RWPE1 (cell line): Measurements from ENCODE around the gene PTPRC.

Experiments
- CTCF ChIA-PET: fragments of 350-600 bp; sonication (Branson Sonifier 250); formaldehyde crosslinking; extraction: SDS; loops from one replicate; lab custom pipeline; 2021; lab: Yijun Ruan, JAX
- POLR2A ChIA-PET: fragments of 400-600 bp; formaldehyde crosslinking; extraction: SDS; loops from one replicate; lab custom pipeline; 2020; ENCODE audit warnings: antibody characterized with exemption; ENCODE audit not compliant: low non-redundant PET; lab: Yijun Ruan, JAX
- DNase-seq: peaks from one replicate; pipeline ENCODE4 v3.0.0; 2012; ENCODE audit warnings: low spot score
- H3K27ac ChIP-seq: fragments of 450-650 bp; 2 replicates; pipeline ENCODE4 v1.5.1; 2017
- CTCF ChIP-seq: fragments of 450-650 bp; conservative IDR thresholded peaks from 2 replicates; pipeline ENCODE4 v1.5.1; 2017; ENCODE audit warnings: low read depth, mild to moderate bottlenecking

PTPRC gene

GRCh38 chr1:198638894-198639635 lies at the start of gene PTPRC:
PTPRC (plus strand) TSS chr1:198639040; CDS start chr1:198639269, 229 bp downstream.
- ChIA-PET CTCF (interaction anchor here (0.7 kb wide), 1 partner anchor 12 kb away, joined by 3 read pairs; no protein-coding TSS in a partner anchor), POLR2A (no interaction called here)
- no peak for DNase-seq
- H3K27ac ChIP-seq = no peak within 1 kb of the TSS
- no peak for TF ChIP-seq CTCF

DNA sequence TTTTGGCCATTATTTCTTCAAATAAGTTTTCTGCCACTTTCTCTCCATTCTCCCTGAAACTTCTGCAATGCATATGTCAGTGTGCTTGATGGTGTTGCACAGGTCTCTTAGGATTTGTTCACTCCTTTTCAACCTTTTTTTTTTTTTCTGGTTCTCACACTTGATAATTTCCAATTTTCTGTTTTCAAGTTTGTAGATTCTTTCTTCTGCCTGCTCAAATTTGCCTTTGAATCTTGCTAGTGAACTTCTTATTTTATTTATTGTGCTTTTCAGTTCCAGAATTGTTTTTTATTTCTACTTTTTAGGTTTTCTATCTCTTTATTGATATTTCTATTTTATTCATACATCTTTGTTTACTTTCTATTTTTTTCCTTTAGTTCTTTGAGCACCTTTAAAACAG lies 48.4 kb upstream of the PTPRC start:
- no peak for DNase-seq
- CTCF ChIA-PET = interaction anchor here (0.7 kb wide), 1 partner anchor 1458 kb away, joined by 3 read pairs; no protein-coding TSS in a partner anchor
- H3K27ac ChIP-seq = no peak overlapping the region
- POLR2A ChIA-PET = no interaction called here
- no peak for TF ChIP-seq CTCF

- POLR2A ChIA-PET = no interaction called here
- no peak for TF ChIP-seq CTCF
These were observed 43.1 kb upstream of the PTPRC start for GRCh38 chr1:198595765-198596164.

DNA sequence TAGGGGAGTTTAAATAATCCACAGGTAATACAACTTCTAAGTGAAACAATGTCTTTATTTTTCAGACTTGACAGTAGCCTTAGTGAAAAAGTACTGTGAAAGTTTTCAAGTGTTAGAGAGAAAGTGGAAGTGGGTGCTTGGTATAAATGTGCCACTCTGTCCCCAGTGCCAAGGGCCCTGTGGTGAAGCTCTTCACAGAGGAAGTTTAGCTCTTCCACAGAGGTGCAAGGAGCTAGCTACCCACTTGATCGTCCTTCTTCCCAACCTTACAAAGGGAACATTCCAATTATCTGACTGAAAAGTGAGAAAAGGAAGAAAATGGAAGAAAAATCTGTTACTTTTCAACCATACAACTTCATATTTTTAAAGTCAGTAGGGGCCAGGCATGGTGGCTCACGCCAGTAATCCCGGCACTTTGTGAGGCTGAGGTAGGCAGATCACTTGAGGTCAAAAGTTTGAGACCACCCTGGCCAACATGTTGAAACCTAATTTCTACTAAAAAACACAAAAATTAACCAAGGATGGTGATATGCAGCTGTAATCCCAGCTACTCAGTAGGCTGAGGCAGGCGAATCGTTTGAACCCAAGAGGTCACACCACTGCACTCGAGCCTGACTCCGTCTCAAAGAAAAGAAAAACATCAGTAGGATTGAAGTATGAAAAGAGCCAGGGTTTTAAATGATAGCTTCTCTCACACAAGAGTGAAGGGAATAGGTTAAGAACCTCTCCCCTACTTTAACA lies 41.0 kb upstream of the PTPRC start:
- DNase-seq = no peak
- ChIA-PET CTCF (interaction anchor here (0.7 kb wide), 1 partner anchor 10 kb away, joined by 3 read pairs; no protein-coding TSS in a partner anchor), POLR2A (no interaction called here)
- no peak for TF ChIP-seq CTCF
- no peak overlapping the region for H3K27ac ChIP-seq

More at GRCh38 chr1:198595765-198596164, 43.1 kb upstream of the PTPRC start:
- CTCF ChIA-PET = no interaction called here
- H3K27ac ChIP-seq = no peak overlapping the region
- DNase-seq = no peak

GRCh38 chr1:198598796-198599321 lies 40.0 kb upstream of the PTPRC start:
- TF ChIP-seq CTCF = no peak
- POLR2A ChIA-PET = no interaction called here
- CTCF ChIA-PET = interaction anchor here (1.0 kb wide), 1 partner anchor 35 kb away, joined by 4 read pairs; no protein-coding TSS in a partner anchor
- no peak overlapping the region for H3K27ac ChIP-seq
- DNase-seq = no peak

- ChIA-PET CTCF (interaction anchor here (0.6 to 0.7 kb wide), 2 partner anchors 146 to 863 kb away, joined by 3 to 5 read pairs; no protein-coding TSS in a partner anchor), POLR2A (no interaction called here)
- no peak for DNase-seq
- no peak for TF ChIP-seq CTCF
- H3K27ac ChIP-seq = no peak overlapping the region
These were observed 39.1 kb upstream of the PTPRC start for GRCh38 chr1:198599749-198600148.
